Transverse colon (tissue), 4 donors: ENCODE results near the gene CNKSR3.

ENCODE experiments used
- POLR2AphosphoS5 ChIP-seq, 3 donors: sonication (generic); formaldehyde crosslinking; IDR thresholded peaks; one replicate each; pipeline ENCODE4 v1.6.1; 2016; ENCODE audit warnings: antibody characterized with exemption in 3 of 3
- TF ChIP-seq, protein P1 (sequence below), 5 experiments: fragments of 200-600 bp in 3 of 5; fragments of 450-650 bp in 2 of 5; sonication (generic) in 3 of 5; IDR thresholded peaks; 1 replicate in 2 of 5; 2 replicates in 3 of 5; pipeline ENCODE4 v1.5.1; 2016 to 2017; ENCODE audit warnings: antibody characterized with exemption in 5 of 5, inconsistent platforms in 3 of 5, mild to moderate bottlenecking in 2 of 5, moderate library complexity in 1 of 5

DNA sequence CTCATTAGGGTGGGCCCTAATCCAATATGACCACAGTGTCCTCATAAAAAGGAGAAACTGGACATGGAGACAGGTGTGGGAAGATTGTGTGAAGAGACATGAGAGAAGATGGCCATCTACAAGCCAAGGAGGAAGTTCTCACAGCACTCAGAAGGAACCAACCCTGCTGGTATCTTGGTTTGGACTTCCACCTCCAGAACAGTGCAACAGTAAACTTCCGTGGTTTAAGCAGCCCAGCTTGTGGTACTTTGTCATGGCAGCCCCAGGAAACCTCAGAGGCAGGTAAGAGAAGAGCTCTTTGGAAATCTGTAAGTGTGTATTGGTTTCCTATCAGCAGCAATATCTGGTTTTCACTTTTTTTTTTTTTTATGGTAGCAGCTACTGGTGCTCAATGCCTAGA, 16.5 kb upstream of the CNKSR3 start:
- TF ChIP-seq, protein P1, sequence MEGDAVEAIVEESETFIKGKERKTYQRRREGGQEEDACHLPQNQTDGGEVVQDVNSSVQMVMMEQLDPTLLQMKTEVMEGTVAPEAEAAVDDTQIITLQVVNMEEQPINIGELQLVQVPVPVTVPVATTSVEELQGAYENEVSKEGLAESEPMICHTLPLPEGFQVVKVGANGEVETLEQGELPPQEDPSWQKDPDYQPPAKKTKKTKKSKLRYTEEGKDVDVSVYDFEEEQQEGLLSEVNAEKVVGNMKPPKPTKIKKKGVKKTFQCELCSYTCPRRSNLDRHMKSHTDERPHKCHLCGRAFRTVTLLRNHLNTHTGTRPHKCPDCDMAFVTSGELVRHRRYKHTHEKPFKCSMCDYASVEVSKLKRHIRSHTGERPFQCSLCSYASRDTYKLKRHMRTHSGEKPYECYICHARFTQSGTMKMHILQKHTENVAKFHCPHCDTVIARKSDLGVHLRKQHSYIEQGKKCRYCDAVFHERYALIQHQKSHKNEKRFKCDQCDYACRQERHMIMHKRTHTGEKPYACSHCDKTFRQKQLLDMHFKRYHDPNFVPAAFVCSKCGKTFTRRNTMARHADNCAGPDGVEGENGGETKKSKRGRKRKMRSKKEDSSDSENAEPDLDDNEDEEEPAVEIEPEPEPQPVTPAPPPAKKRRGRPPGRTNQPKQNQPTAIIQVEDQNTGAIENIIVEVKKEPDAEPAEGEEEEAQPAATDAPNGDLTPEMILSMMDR (IDR thresholded peaks at IDR 0.05) = no peak
- TF ChIP-seq POLR2AphosphoS5 (IDR thresholded peaks at IDR 0.05) = no peak
